Neural cell (in vitro differentiated cells): Measurements from ENCODE around the gene LECT2. TPM values are rescaled to one million over a fixed set of nuclear protein-coding genes. Genes with fewer than 3 reads are reported as not detected.

ENCODE experiments used
- H2AFZ ChIP-seq: fragments of 200-600, 300-800 bp; sonication (generic), shearing (Covaris generic); 2 replicates; pipeline ENCODE4 v1.6.0; 2014; ENCODE audit warnings: low read depth, mild to moderate bottlenecking, antibody characterized with exemption, low read length, moderate library complexity
- H3F3A ChIP-seq: fragments of 200-600 bp; shearing (Covaris generic); 2 replicates; pipeline ENCODE4 v1.6.1; 2016; ENCODE audit warnings: mild to moderate bottlenecking, moderate library complexity, mixed read lengths, antibody characterized with exemption, low read length; ENCODE audit not compliant: insufficient read depth, poor library complexity, severe bottlenecking
- H3K27ac ChIP-seq: fragments of 200-600, 300-800 bp; sonication (generic), shearing (Covaris generic); 2 replicates; pipeline ENCODE4 v1.5.1; 2014; ENCODE audit warnings: mild to moderate bottlenecking, low read length, moderate library complexity
- H3K27me3 ChIP-seq: fragments of 300-800, 200-600 bp; sonication (generic), shearing (Covaris generic); 2 replicates; pipeline ENCODE4 v1.6.0; 2014; ENCODE audit warnings: mild to moderate bottlenecking, low read depth, low read length, moderate library complexity; ENCODE audit not compliant: insufficient read depth
- H3K36me3 ChIP-seq: fragments of 300-800, 200-600 bp; sonication (generic), shearing (Covaris generic); 2 replicates; pipeline ENCODE4 v1.5.1; 2014; ENCODE audit warnings: mild to moderate bottlenecking, antibody characterized with exemption, low read length, moderate library complexity; ENCODE audit not compliant: insufficient read depth
- H3K4me2 ChIP-seq: fragments of 300-800, 200-600 bp; sonication (generic), shearing (Covaris generic); 2 replicates; pipeline ENCODE4 v1.6.0; 2014; ENCODE audit warnings: mild to moderate bottlenecking, low read length
- H3K4me3 ChIP-seq: fragments of 300-800, 200-600 bp; sonication (generic), shearing (Covaris generic); 2 replicates; pipeline ENCODE4 v1.5.1; 2014; ENCODE audit warnings: mild to moderate bottlenecking, low read length, moderate library complexity
- H3K79me2 ChIP-seq: fragments of 200-600 bp; shearing (Covaris generic); replicated peaks from 2 replicates; pipeline ENCODE4 v1.6.0; 2014; ENCODE audit warnings: mild to moderate bottlenecking, low read length, moderate library complexity; ENCODE audit not compliant: insufficient read depth
- H3K9ac ChIP-seq: fragments of 300-800, 200-600 bp; sonication (generic), shearing (Covaris generic); 2 replicates; pipeline ENCODE4 v1.6.1; 2016; ENCODE audit warnings: mild to moderate bottlenecking, low read length, mixed read lengths
- H3K9me2 ChIP-seq: fragments of 200-600 bp; shearing (Covaris generic); 2 replicates; pipeline ENCODE4 v1.6.1; 2016; ENCODE audit warnings: mild to moderate bottlenecking, low read length, mixed read lengths; ENCODE audit not compliant: insufficient read depth
- H3K9me3 ChIP-seq: fragments of 200-600, 300-800 bp; sonication (generic), shearing (Covaris generic); 2 replicates; pipeline ENCODE4 v1.6.1; 2016; ENCODE audit warnings: mild to moderate bottlenecking, mixed run types, low read length, moderate library complexity, mixed read lengths
- H4K20me1 ChIP-seq: fragments of 200-600 bp; shearing (Covaris generic); 2 replicates; pipeline ENCODE4 v1.6.1; 2016; ENCODE audit warnings: mild to moderate bottlenecking, mixed run types; ENCODE audit not compliant: insufficient read depth
- EP300 ChIP-seq: fragments of 450-650 bp; conservative IDR thresholded peaks from 2 replicates; pipeline ENCODE4 v1.6.1; 2014; ENCODE audit warnings: antibody characterized with exemption, mild to moderate bottlenecking, moderate library complexity; ENCODE audit not compliant: poor library complexity, severe bottlenecking
- EZH2 ChIP-seq: fragments of 200-600, 300-800 bp; shearing (Covaris generic), sonication (generic); IDR thresholded peaks from 2 replicates; pipeline ENCODE4 v1.6.1; 2014; ENCODE audit warnings: antibody characterized with exemption, low read length, borderline replicate concordance, mild to moderate bottlenecking; ENCODE audit not compliant: insufficient read depth, poor library complexity, severe bottlenecking
- MXI1 ChIP-seq: fragments of 450-650 bp; conservative IDR thresholded peaks from 2 replicates; pipeline ENCODE4 v1.6.1; 2014; ENCODE audit warnings: antibody characterized with exemption, mild to moderate bottlenecking; ENCODE audit not compliant: poor library complexity, severe bottlenecking
- POLR2AphosphoS5 ChIP-seq: IDR thresholded peaks from 2 replicates; pipeline ENCODE4 v1.6.1; 2012
- RAD21 ChIP-seq: fragments of 450-650 bp; conservative IDR thresholded peaks from 2 replicates; pipeline ENCODE4 v1.6.1; 2014; ENCODE audit warnings: antibody characterized with exemption, mild to moderate bottlenecking, moderate library complexity
- REST ChIP-seq: IDR thresholded peaks from 2 replicates; pipeline ENCODE4 v1.6.1; 2012; ENCODE audit warnings: borderline replicate concordance
- SMC3 ChIP-seq: fragments of 450-650 bp; conservative IDR thresholded peaks from 2 replicates; pipeline ENCODE4 v1.6.1; 2014; ENCODE audit warnings: antibody characterized with exemption, mild to moderate bottlenecking, moderate library complexity; ENCODE audit not compliant: poor library complexity
- TAF1 ChIP-seq: IDR thresholded peaks from 2 replicates; pipeline ENCODE4 v1.6.1; 2012; ENCODE audit warnings: low read depth
- polyA plus RNA-seq: library from polyadenylated mRNA; depleted of rRNA; stranded (reverse); fragments of >200 nt; gene quantifications from 2 replicates; pipeline ENCODE4 v1.2.3, GENCODE V29; 2014
- TF ChIP-seq, protein P1 (sequence below): fragments of 450-650 bp; IDR thresholded peaks from 2 replicates; pipeline ENCODE4 v1.5.1; 2014; ENCODE audit warnings: antibody characterized with exemption, mild to moderate bottlenecking, moderate library complexity; ENCODE audit not compliant: poor library complexity, severe bottlenecking

Gene LECT2
- polyA plus RNA-seq, 1 donor from 2014 or later: not detected

GRCh38 chr5:135980620-135981019 is 25.8 kb upstream of the LECT2 start (continued):
- no peak for TF ChIP-seq REST

- Histone ChIP-seq H3K27me3 (no peaks in the 10 kb centered on the region), H3K9me2 (no peaks in the 10 kb centered on the region), H3K27ac (no peak overlapping the region), H4K20me1 (no peaks in the 10 kb centered on the region), H3K4me3 (no peak overlapping the region), H3K9ac (no peak overlapping the region), H3F3A (no peaks in the 10 kb centered on the region), H3K9me3 (no peaks in the 10 kb centered on the region), H2AFZ (no peak overlapping the region), H3K36me3 (no peaks in the 10 kb centered on the region), H3K79me2 (no peaks in the 10 kb centered on the region), H3K4me2 (no peak overlapping the region)
- no peak for TF ChIP-seq EP300
- TF ChIP-seq EZH2: no peak
- TF ChIP-seq RAD21: no peak
- TF ChIP-seq MXI1: no peak
- TF ChIP-seq POLR2AphosphoS5: no peak
- TF ChIP-seq, protein P1, sequence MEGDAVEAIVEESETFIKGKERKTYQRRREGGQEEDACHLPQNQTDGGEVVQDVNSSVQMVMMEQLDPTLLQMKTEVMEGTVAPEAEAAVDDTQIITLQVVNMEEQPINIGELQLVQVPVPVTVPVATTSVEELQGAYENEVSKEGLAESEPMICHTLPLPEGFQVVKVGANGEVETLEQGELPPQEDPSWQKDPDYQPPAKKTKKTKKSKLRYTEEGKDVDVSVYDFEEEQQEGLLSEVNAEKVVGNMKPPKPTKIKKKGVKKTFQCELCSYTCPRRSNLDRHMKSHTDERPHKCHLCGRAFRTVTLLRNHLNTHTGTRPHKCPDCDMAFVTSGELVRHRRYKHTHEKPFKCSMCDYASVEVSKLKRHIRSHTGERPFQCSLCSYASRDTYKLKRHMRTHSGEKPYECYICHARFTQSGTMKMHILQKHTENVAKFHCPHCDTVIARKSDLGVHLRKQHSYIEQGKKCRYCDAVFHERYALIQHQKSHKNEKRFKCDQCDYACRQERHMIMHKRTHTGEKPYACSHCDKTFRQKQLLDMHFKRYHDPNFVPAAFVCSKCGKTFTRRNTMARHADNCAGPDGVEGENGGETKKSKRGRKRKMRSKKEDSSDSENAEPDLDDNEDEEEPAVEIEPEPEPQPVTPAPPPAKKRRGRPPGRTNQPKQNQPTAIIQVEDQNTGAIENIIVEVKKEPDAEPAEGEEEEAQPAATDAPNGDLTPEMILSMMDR: no peak
- no peak for TF ChIP-seq TAF1
- no peak for TF ChIP-seq REST
- no peak for TF ChIP-seq SMC3
These were observed 24.7 kb upstream of the LECT2 start for GRCh38 chr5:135979510-135979909.
